Esophagus muscularis mucosa (tissue), 4 donors: ENCODE data around the gene TSPO. TPM values are rescaled to one million over a fixed set of nuclear protein-coding genes. Genes with fewer than 3 reads are reported as not detected.

Source experiments
- DNase-seq: peaks from one replicate; pipeline ENCODE4 v3.0.0-alpha.2; 2017; ENCODE audit errors: extremely low spot score
- H3K27ac ChIP-seq, 4 donors: fragments of 200-600 bp; sonication (generic); replicated peaks in 1 of 4; 1 replicate in 3 of 4; 2 replicates in 1 of 4; pipeline ENCODE4 v1.5.1; 2016 to 2019; ENCODE audit warnings: mild to moderate bottlenecking in 1 of 4
- H3K27me3 ChIP-seq, 4 donors: fragments of 200-600 bp; sonication (generic); one replicate each; pipeline versions ENCODE4 v1.5.1 to v1.6.0; 2016 to 2019
- H3K36me3 ChIP-seq, 4 donors: fragments of 200-600 bp; sonication (generic); one replicate each; pipeline ENCODE4 v1.5.1; 2016 to 2019
- H3K4me1 ChIP-seq, 4 donors: fragments of 200-600 bp; sonication (generic); one replicate each; pipeline ENCODE4 v1.5.1; 2016 to 2019
- H3K4me3 ChIP-seq, 4 donors: fragments of 200-600 bp; sonication (generic); 1 replicate in 2 of 4; 2 replicates in 2 of 4; pipeline ENCODE4 v1.5.1; 2016 to 2019; ENCODE audit warnings: mild to moderate bottlenecking in 4 of 4, moderate library complexity in 1 of 4
- H3K9me3 ChIP-seq, 4 donors: fragments of 200-600 bp; sonication (generic); 1 replicate in 3 of 4; 2 replicates in 1 of 4; pipeline ENCODE4 v1.5.1; 2016 to 2019
- EP300 ChIP-seq: sonication (generic); formaldehyde crosslinking; IDR thresholded peaks from one replicate; pipeline ENCODE4 v1.6.1; 2017; ENCODE audit warnings: antibody characterized with exemption
- POLR2A ChIP-seq: fragments of 450-650 bp; IDR thresholded peaks from one replicate; pipeline ENCODE4 v1.6.1; 2017; ENCODE audit warnings: antibody characterized with exemption, moderate library complexity, mild to moderate bottlenecking, low read depth
- POLR2AphosphoS5 ChIP-seq, 2 donors: sonication (generic); formaldehyde crosslinking; IDR thresholded peaks; one replicate each; pipeline ENCODE4 v1.6.1; 2017; ENCODE audit warnings: antibody characterized with exemption in 2 of 2
- WGBS: methylation state at CpG from one replicate; pipeline ENCODE4 v1.1.5; 2018; 5-methylcytosine and 5-hydroxymethylcytosine counted together
- intact Hi-C: fragments of 100-400 bp; cut with DNase I; formaldehyde crosslinking; loops from one replicate; pipeline ENCODE4 v1.15.1; 2023
- total RNA-seq, 4 donors: library from RNA; depleted of rRNA; stranded (reverse); fragments of >200 nt; gene quantifications; one replicate each; pipeline versions ENCODE4 v1.1.0 to v1.2.1, GENCODE V29; 2016
- TF ChIP-seq, protein P1 (sequence below), 3 experiments: fragments of 200-600 bp in 2 of 3; fragments of 450-650 bp in 1 of 3; sonication (generic) in 2 of 3; IDR thresholded peaks; one replicate each; pipeline ENCODE4 v1.5.1; 2017 to 2019; ENCODE audit warnings: antibody characterized with exemption in 3 of 3, mild to moderate bottlenecking in 2 of 3, moderate library complexity in 1 of 3

The TSPO gene
- total RNA-seq, 4 donors from 2014 or later: 172 to 191 (median 182) TPM

DNA sequence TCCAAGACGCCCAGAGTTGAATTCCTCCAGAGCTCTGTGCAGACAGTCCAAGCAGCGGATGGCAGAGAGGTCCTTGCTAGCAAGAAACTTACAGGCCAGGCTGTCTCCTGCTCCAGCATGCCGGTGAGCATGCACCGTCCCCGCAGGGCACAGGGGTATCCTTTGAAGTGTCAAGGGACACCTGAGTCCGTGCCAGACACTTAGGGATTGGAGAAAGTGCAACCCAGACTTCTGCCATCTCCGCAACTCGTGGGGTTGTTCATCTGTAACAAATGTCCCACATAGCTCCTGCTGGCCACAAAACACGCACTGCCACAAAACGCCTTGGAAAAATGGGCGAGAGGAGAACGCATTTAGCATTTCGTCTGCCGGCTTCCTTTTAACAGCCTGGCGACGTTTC, 13.3 kb downstream of the TSPO start:
- intact Hi-C loops: no loop called here
- TF ChIP-seq, protein P1, sequence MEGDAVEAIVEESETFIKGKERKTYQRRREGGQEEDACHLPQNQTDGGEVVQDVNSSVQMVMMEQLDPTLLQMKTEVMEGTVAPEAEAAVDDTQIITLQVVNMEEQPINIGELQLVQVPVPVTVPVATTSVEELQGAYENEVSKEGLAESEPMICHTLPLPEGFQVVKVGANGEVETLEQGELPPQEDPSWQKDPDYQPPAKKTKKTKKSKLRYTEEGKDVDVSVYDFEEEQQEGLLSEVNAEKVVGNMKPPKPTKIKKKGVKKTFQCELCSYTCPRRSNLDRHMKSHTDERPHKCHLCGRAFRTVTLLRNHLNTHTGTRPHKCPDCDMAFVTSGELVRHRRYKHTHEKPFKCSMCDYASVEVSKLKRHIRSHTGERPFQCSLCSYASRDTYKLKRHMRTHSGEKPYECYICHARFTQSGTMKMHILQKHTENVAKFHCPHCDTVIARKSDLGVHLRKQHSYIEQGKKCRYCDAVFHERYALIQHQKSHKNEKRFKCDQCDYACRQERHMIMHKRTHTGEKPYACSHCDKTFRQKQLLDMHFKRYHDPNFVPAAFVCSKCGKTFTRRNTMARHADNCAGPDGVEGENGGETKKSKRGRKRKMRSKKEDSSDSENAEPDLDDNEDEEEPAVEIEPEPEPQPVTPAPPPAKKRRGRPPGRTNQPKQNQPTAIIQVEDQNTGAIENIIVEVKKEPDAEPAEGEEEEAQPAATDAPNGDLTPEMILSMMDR (IDR thresholded peaks at IDR 0.05): no peak
- TF ChIP-seq POLR2AphosphoS5 (IDR thresholded peaks at IDR 0.05): no peak
- TF ChIP-seq EP300: no peak
- TF ChIP-seq POLR2A: no peak
- Histone ChIP-seq H3K4me3 (no peak overlapping the region), H3K27me3 (no peaks in the 10 kb centered on the region), H3K9me3 (no peaks in the 10 kb centered on the region), H3K36me3 (peaks cover 8 to 71% (median 56%) of the 10 kb centered on the region in 4 donors), H3K4me1 (peaks cover 14 to 33% (median 27%) of the 10 kb centered on the region in 4 donors), H3K27ac (peak overlapping the region in 2 of 4 donors; percentile 23 to 62)
- no peak for DNase-seq
- 48% methylated on average over 15 of the region's 16 CpGs for WGBS

DNA sequence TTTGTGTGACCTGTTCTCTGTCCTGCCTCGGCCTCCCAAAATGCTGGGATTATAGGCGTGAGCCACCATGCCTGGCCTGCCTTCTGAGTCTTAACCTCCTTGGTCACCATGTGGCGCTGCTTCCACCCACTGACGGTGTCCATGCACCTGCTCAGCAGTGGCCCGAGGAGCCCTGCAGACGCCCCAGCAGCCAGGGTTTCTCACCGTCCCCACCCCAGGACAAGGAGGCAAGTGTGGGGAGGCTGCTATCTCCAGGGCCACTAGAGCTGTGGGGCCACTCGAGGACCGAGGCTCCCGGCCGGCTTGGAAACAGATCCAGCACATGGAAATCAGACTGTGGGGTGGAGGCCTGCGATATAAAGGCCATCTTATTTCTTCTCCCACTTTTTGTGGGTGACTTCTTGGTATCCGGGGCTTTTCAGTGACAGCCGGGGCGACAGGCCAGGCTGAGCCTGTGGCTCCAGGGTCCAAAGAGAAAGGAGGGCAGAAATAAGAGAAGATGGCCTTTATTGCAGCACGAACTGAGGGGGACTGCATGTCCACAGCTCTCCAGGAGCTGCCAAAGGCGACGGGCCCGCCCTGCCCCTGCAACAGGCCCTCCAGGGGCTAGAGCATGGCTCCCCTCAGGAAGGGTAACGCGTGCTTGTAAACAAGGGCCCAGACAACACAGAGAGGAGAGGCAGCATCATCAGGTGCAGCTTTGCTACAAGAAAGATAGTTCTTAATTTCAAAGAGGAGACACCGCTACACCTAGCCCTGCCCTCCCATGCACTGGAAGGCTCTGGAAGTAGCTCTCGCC, 15.0 kb downstream of the TSPO start:
- H3K36me3 ChIP-seq: peaks cover 10 to 71% (median 61%) of the 10 kb centered on the region in 4 donors
- H3K9me3 ChIP-seq: no peaks in the 10 kb centered on the region
- no peak overlapping the region for H3K4me3 ChIP-seq
- 81% methylated on average over 13 of the region's 23 CpGs for WGBS
- peaks cover 9 to 30% (median 25%) of the 10 kb centered on the region in 4 donors for H3K4me1 ChIP-seq
- intact Hi-C loops: no loop called here
- H3K27me3 ChIP-seq: no peaks in the 10 kb centered on the region
- no peak for DNase-seq
- TF ChIP-seq EP300 (no peak), POLR2AphosphoS5 (IDR thresholded peaks at IDR 0.05) (no peak)
- H3K27ac ChIP-seq: no peak overlapping the region

DNA sequence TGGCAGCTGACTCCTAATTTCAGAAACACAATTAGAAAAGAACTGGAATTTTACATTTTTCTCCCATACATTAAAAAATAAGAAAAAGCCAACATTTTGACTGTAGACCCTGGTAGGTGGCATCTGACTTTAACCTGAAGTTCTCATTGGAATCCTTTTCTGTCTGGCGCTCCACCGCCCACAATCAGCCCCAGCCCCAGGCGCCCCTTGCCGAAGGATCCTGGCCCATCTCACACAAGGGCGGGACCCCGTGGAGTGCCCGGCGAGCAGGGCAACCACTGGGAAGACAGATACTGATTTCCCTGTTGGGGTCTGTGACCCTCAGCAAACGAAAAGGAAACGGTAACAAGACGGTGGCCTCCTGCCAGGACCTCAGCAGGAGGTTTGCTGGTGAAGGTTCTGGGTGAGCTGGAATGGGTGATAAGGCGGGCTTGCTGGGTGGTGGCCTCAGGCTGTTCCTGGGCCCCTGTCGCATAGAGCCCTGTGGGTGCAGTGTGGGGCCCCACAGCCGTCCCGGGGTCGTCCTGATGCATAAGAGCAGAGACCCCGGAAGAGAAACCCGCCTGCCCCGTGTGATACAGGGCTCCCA, 15.7 kb downstream of the TSPO start:
- Histone ChIP-seq H3K4me1 (peaks cover 9 to 30% (median 25%) of the 10 kb centered on the region in 4 donors), H3K27ac (no peak overlapping the region), H3K36me3 (peaks cover 16 to 71% (median 63%) of the 10 kb centered on the region in 4 donors), H3K9me3 (no peaks in the 10 kb centered on the region), H3K4me3 (no peak overlapping the region), H3K27me3 (no peaks in the 10 kb centered on the region)
- WGBS: 92% methylated on average over 19 of the region's 19 CpGs
- DNase-seq: no peak
- intact Hi-C loops: no loop called here
- TF ChIP-seq POLR2A (no peak), POLR2AphosphoS5 (IDR thresholded peaks at IDR 0.05) (no peak), EP300 (no peak)
- TF ChIP-seq, protein P1 (IDR thresholded peaks at IDR 0.05): no peak

DNA sequence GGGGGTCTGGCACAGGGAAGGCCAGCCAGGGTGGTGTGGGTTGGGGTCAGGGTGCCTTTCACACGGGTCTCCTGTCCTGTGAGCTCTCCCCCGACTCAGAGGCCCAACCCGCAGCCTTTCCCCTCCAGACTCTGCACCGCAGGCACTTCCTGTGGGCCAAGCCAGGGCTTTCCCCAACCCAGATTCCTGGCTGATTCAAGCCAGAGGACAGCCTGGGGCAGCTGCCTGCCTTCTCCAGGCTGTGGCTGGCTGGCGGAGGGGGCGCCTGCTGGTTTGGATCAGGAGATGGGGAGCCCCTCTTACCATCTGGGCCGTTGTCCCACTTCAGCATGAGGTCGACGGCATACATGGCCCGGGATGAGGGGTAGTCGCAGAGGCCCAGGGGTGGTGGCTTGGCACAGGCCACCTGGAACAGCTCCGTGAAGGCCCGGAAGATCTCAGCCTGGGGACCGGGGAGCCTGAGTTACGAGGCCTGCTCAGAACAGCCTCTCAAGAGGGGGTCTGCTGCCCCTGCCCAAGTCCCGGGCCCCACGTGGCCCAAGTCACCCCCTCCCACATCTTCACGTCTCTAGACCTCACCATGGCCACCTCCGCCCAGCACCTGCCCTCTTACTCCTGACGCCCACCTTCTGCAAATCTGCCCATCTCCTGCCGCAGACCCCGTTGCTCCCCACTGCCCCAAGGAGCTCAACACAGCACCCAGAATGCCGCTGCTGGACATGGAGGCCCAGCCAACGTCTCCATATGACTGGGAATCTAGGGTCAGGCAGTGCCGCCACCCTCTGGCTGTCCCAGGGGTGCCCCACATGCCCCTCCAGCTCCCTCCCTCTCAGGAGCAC, 17.3 kb downstream of the TSPO start:
- Histone ChIP-seq H3K27me3 (no peaks in the 10 kb centered on the region), H3K36me3 (peaks cover 22 to 75% (median 65%) of the 10 kb centered on the region in 4 donors), H3K9me3 (no peaks in the 10 kb centered on the region), H3K4me1 (peaks cover 4 to 17% (median 13%) of the 10 kb centered on the region in 4 donors), H3K4me3 (no peak overlapping the region), H3K27ac (no peak overlapping the region)
- intact Hi-C loops: no loop called here
- WGBS: 92% methylated on average over 12 of the region's 25 CpGs
- DNase-seq: no peak
- TF ChIP-seq EP300: no peak
- TF ChIP-seq, protein P1 (IDR thresholded peaks at IDR 0.05): no peak
- no peak for TF ChIP-seq POLR2A
- TF ChIP-seq POLR2AphosphoS5 (IDR thresholded peaks at IDR 0.05): no peak
